GM08714 (cell line): ENCODE data around the gene ASB5.
"Not testable (repeated sequence)": the region's sequence is repeated elsewhere in the genome, so short reads cannot be mapped to it uniquely, and the experiment has no call there.

Experiments
- H3K4me3 ChIP-seq: fragments of 200-500 bp; sonication (Bioruptor generic); 2 replicates; pipeline ENCODE4 v1.5.1; 2014; ENCODE audit warnings: mild to moderate bottlenecking, low read length, inconsistent platforms
- ZNF274 ChIP-seq: IDR thresholded peaks from 2 replicates; pipeline ENCODE4 v1.6.1; 2012; ENCODE audit warnings: mild to moderate bottlenecking, low read depth, low read length

ASB5 gene

GRCh38 chr4:176292920-176293319 lies 23.9 kb upstream of the ASB5 start:
- no peak overlapping the region for H3K4me3 ChIP-seq
- TF ChIP-seq ZNF274: no peak

GRCh38 chr4:176291748-176292147 lies 22.7 kb upstream of the ASB5 start:
- TF ChIP-seq ZNF274: no peak

GRCh38 chr4:176290520-176290919 lies 21.5 kb upstream of the ASB5 start:
- no peak overlapping the region for H3K4me3 ChIP-seq
- no peak for TF ChIP-seq ZNF274

More at GRCh38 chr4:176291748-176292147, 22.7 kb upstream of the ASB5 start:
- H3K4me3 ChIP-seq: no peak overlapping the region

GRCh38 chr4:176289561-176289960 lies 20.5 kb upstream of the ASB5 start:
- H3K4me3 ChIP-seq: no peak overlapping the region
- no peak for TF ChIP-seq ZNF274

GRCh38 chr4:176288020-176288419 lies 19.0 kb upstream of the ASB5 start:
- TF ChIP-seq ZNF274: no peak
- no peak overlapping the region for H3K4me3 ChIP-seq

GRCh38 chr4:176287546-176287945 lies 18.5 kb upstream of the ASB5 start:
- TF ChIP-seq ZNF274: no peak
- H3K4me3 ChIP-seq: no peak overlapping the region

- no peak overlapping the region for H3K4me3 ChIP-seq
- no peak for TF ChIP-seq ZNF274
Measured at GRCh38 chr4:176286728-176287127, 17.7 kb upstream of the ASB5 start.

- H3K4me3 ChIP-seq: not testable (repeated sequence)
Measured at GRCh38 chr4:176279560-176279959, 10.5 kb upstream of the ASB5 start.

- H3K4me3 ChIP-seq: no peak overlapping the region
- no peak for TF ChIP-seq ZNF274
Measured at GRCh38 chr4:176277162-176277904, 8.3 kb upstream of the ASB5 start.

- TF ChIP-seq ZNF274: no peak
- H3K4me3 ChIP-seq: no peak overlapping the region
Measured at GRCh38 chr4:176276710-176277109, 7.7 kb upstream of the ASB5 start.

- no peak for TF ChIP-seq ZNF274
Measured at GRCh38 chr4:176274441-176274840, 5.4 kb upstream of the ASB5 start.

GRCh38 chr4:176273736-176274135 lies 4.7 kb upstream of the ASB5 start:
- TF ChIP-seq ZNF274: no peak
- no peak overlapping the region for H3K4me3 ChIP-seq

More at GRCh38 chr4:176274441-176274840, 5.4 kb upstream of the ASB5 start:
- no peak overlapping the region for H3K4me3 ChIP-seq

- no peak overlapping the region for H3K4me3 ChIP-seq
- no peak for TF ChIP-seq ZNF274
Measured at GRCh38 chr4:176272799-176273198, 3.8 kb upstream of the ASB5 start.

GRCh38 chr4:176271749-176272148 lies 2.7 kb upstream of the ASB5 start:
- no peak for TF ChIP-seq ZNF274
- no peak overlapping the region for H3K4me3 ChIP-seq

GRCh38 chr4:176270669-176271068 lies 1.6 kb upstream of the ASB5 start:
- no peak for TF ChIP-seq ZNF274
- H3K4me3 ChIP-seq: no peak overlapping the region

GRCh38 chr4:176266026-176266425 lies 3.0 kb downstream of the ASB5 start:
- no peak overlapping the region for H3K4me3 ChIP-seq
- TF ChIP-seq ZNF274: no peak
